GM12864 (cell line): ENCODE measurements around the gene ZNF800.

Experiments used
- DNase-seq: peaks from one replicate; pipeline ENCODE4 v3.0.0-alpha.2; 2011; ENCODE audit warnings: low read depth
- H3K4me3 ChIP-seq: 2 replicates; pipeline ENCODE4 v1.5.1; 2011; ENCODE audit warnings: mild to moderate bottlenecking, low read depth, low read length, control low read depth
- TF ChIP-seq, protein P1 (sequence below): IDR thresholded peaks from 2 replicates; pipeline ENCODE4 v1.5.1; 2011; ENCODE audit warnings: low read depth, mild to moderate bottlenecking, moderate library complexity, low read length, control low read depth, inconsistent platforms; ENCODE audit errors: missing control alignments

ZNF800 gene

GRCh38 chr7:127390186-127390816 is 2.2 kb downstream of the ZNF800 start:
- TF ChIP-seq, protein P1, sequence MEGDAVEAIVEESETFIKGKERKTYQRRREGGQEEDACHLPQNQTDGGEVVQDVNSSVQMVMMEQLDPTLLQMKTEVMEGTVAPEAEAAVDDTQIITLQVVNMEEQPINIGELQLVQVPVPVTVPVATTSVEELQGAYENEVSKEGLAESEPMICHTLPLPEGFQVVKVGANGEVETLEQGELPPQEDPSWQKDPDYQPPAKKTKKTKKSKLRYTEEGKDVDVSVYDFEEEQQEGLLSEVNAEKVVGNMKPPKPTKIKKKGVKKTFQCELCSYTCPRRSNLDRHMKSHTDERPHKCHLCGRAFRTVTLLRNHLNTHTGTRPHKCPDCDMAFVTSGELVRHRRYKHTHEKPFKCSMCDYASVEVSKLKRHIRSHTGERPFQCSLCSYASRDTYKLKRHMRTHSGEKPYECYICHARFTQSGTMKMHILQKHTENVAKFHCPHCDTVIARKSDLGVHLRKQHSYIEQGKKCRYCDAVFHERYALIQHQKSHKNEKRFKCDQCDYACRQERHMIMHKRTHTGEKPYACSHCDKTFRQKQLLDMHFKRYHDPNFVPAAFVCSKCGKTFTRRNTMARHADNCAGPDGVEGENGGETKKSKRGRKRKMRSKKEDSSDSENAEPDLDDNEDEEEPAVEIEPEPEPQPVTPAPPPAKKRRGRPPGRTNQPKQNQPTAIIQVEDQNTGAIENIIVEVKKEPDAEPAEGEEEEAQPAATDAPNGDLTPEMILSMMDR: no peak
- no peak overlapping the region for H3K4me3 ChIP-seq
- no peak for DNase-seq

DNA sequence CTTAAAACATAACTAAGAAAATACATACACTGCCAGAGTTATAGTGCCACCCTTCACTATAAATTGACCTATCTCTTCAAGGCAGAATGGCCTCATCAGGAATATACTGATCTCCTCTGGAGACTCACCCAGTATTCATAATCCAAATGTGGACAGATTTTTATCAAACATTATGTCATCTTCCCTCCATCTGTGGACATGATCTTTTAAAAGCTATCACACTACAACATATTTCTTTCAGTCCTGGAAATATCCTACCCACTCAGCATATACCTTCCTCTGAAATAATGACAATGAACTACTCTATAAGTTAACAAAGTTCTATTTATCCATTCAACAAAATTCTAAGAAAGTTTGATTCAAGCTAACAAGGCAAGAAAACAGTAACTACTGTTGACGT is 3.2 kb downstream of the ZNF800 start:
- no peak overlapping the region for H3K4me3 ChIP-seq
- TF ChIP-seq, protein P1: no peak

DNA sequence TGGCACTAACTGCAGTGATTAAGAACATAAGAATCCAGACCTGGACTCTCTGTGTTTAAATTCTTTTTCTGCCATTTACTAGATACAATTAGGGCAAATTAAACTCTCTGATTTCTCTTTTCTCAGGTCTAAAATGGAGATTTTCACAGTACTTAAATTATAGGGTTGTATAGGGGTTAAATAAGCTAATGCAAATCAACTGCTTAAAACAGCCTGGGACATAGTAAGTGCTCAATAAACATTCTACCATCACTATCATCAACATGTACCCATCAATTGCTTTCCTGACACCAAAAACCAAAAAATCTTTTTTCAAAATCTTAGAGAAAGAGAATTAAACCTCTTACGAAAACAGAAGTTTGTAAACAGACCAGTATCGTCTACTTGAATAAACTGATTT is 4.5 kb downstream of the ZNF800 start:
- TF ChIP-seq, protein P1: no peak
- H3K4me3 ChIP-seq: no peak overlapping the region
- DNase-seq: no peak

More for the DNA sequence above, 3.2 kb downstream of the ZNF800 start:
- no peak for DNase-seq

DNA sequence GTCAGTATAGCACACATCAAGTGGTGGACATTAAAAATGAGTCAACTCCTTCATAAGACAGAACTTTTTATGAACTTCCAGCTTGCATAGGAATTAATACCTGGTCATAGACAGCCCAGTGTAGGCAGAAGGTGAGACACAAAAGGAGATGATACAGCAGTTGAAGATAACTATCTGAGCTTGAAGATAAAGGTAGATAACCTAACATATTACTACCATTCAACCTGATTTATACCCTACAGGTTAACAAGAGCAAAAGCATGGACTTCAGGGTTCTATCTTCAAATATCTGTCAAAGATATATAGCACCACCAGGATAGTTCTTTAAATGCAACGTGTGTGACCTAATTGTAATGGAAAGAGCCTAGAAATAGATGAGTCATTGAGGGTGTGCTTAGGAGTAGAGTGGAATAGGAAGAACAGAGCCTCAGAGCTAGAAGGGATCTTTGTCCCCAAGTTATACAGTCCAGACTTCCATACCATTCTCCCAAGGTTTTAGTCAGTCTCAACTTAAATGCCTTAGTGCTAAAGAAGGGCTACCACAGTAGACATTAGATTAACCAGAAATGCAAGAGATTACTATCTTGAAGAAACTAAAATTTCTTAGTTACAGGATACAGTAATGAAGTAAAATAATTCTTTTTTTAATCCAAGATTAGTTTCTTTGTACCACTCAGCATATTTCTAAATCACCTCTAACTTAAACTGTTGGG is 9.2 kb downstream of the ZNF800 start:
- TF ChIP-seq, protein P1: no peak
- H3K4me3 ChIP-seq: no peak overlapping the region
- no peak for DNase-seq

GRCh38 chr7:127382301-127383085 is 10.0 kb downstream of the ZNF800 start:
- no peak overlapping the region for H3K4me3 ChIP-seq

GRCh38 chr7:127380479-127380878 is 12.0 kb downstream of the ZNF800 start:
- TF ChIP-seq, protein P1: no peak
- H3K4me3 ChIP-seq: no peak overlapping the region
- no peak for DNase-seq

More at GRCh38 chr7:127382301-127383085, 10.0 kb downstream of the ZNF800 start:
- TF ChIP-seq, protein P1: no peak
- no peak for DNase-seq
